CD4-positive, alpha-beta T cell treated with Interferon alpha-2 for 1 hour (primary cell): ENCODE data around the gene RNF2.
"Not testable (repeated sequence)": the region's sequence is repeated elsewhere in the genome, so short reads cannot be mapped to it uniquely, and the experiment has no call there.

ENCODE experiments used
- DNase-seq, 2 donors: peaks; one replicate each; pipeline ENCODE4 v3.0.0-alpha.2; 2020 to 2022

Gene RNF2

GRCh38 chr1:185044981-185045813 is at the start of gene RNF2:
Gene RNF2, plus strand, starts transcription at chr1:185045558. Its CDS starts 41,996 bp downstream, at chr1:185087554.
- DNase-seq, result peak; percentile 82 to 86

- not testable (repeated sequence) for DNase-seq
These were observed 45.4 kb upstream of the RNF2 start for GRCh38 chr1:184999974-185000373.

DNA sequence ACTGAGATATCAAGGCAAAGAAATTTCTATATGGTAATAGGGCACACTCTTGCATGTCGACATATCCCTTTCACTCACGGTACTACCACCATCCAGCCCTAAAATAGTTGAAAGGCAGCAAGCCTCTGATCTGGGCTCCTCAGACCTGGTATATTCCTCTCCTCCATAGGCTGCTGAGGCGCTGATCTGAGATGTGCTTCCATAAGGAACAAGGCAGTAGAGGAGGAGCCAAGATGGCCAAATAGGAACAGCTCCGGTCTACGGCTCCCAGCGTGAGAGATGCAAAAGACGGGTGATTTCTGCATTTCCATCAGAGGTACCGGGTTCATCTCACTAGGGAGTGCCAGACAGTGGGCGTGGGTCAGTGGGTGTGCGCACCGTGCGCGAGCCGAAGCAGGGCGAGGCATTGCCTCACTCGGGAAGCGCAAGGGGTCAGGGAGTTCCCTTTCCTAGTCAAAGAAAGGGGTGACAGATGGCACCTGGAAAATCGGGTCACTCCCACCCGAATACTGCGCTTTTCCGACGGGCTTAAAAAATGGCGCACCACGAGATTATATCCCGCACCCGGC is 44.0 kb upstream of the RNF2 start:
- not testable (repeated sequence) for DNase-seq

- no peak for DNase-seq
These were observed 36.5 kb upstream of the RNF2 start for GRCh38 chr1:185008838-185009237.

DNA sequence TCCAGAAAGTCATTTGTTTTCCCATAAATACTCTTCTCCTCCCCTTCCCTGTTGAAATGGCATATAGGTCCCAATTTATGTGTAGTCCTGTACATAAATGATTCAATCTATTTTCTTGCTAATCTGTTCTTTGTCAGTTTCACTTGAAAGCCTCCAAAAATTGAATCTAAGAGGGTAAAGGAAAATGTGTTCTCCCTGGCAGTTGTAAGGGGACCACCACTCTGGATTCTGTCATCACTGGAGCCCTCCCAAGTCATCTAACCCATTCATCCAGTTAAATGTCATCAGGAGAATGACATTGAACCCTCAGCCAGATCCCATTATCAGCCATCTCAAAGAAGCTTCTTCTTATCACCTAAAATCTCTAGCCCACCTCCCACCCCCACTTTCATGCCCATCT is 35.0 kb upstream of the RNF2 start:
- no peak for DNase-seq

DNA sequence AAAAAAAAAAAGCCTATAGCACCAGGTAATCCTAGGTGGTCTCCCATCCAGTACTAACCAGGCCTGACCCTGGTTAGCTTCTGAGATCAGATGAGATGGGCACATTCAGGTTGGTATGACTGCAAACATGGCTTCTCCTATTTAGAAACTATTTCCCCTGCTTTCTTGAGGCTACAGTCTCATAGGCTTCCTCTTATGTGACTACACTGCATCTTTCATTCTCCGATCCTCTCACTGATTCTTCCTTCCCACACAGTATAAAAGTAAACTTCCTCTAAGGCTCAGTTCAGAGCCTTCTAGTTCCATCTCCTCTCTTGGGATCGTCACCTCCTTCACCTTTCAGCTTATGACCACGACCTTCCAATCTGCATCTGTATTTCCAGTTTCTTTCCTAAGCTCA is 30.4 kb upstream of the RNF2 start:
- DNase-seq, result no peak

DNA sequence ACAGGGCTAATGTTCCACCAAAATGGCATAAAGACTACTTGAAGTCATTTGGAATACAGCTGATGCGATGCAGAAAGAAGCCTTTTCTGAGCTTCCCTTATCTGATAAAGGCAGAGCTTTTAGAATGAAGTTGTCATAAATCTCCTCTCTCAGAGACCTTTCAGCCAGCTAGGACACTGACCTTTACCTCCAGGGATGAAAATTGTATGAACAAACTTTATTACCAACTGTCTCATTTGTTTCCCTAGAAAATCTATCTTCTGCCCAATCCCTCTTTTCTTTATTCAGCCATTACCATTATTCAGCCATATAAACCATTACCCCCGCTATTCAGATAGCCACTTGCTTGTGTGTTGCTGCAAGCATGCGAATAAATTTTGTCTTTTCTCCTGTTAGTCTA is 29.7 kb upstream of the RNF2 start:
- no peak for DNase-seq

- DNase-seq, result no peak
These were observed 28.5 kb upstream of the RNF2 start for GRCh38 chr1:185016880-185017279.

GRCh38 chr1:185017338-185017737 is 28.0 kb upstream of the RNF2 start:
- DNase-seq, result peak in 1 of 2 donors; percentile 22

- DNase-seq, result no peak
These were observed 27.4 kb upstream of the RNF2 start for GRCh38 chr1:185017966-185018365.

DNA sequence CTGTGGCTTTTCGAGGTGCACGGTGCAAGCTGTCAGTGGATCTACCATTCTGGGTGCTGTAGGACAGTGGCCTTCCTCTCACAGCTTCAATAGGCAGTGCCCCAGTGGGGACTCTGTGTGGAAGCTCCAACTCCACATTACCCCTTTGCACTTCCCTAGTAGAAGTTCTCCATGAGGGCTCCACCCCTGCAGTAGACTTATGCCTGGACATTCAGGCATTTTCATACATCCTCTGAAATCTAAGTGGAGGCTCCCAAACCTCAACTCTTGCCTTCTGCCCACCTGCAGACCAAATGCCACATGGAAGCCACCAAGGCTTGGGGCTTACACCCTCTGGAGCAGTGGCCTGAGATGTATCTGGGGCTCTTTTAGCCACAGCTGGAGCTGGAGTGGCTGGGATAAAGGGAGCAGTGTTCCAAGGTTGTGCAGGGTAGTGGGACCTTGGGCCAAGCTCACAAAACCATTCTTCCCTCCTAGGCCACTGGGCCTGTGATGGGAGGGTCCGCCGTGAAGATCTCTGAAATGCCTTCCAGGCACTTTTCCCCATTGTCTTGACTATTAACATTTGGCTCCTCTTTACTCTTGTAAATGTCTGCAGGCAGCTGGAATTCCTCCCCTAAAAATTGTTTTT is 18.0 kb upstream of the RNF2 start:
- DNase-seq, result no peak

DNA sequence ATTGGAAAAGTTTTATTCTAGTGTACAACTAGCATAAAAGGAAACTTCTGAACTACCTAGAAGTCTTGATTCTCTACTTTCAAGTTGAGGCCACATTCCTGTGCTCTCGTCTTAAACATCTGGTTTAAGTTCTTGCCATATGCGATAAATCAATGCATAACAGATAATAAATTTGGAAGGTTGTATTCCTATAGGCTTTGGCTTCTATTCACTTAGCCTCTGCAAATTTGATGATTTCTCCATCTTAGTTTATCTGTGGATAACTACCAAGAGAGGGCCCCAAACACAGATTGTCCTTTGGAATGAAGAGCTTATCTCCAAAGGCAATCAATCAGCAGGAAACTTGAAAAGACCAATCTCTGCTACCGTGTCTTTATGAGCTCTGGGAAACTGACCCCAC is 11.7 kb upstream of the RNF2 start:
- no peak for DNase-seq

DNA sequence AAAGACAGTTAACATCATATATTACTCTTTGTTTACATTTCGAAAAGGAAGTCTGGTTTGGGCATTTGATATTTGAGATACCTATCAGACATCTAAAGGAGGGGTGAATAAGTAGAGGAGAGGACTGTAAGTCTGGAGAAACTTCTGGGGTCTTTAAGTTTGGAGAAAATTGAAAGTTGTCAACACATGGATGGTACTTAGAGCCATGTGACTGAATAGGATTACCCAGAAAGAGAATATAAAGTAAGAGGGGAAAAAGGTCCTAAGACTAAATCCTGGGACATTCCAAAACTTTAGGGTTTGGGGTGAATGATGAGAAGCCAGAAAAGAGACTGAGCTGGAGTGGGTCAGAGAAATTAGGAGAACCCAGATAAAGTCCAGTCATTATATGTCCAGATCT is 10.1 kb upstream of the RNF2 start:
- DNase-seq, result no peak

DNA sequence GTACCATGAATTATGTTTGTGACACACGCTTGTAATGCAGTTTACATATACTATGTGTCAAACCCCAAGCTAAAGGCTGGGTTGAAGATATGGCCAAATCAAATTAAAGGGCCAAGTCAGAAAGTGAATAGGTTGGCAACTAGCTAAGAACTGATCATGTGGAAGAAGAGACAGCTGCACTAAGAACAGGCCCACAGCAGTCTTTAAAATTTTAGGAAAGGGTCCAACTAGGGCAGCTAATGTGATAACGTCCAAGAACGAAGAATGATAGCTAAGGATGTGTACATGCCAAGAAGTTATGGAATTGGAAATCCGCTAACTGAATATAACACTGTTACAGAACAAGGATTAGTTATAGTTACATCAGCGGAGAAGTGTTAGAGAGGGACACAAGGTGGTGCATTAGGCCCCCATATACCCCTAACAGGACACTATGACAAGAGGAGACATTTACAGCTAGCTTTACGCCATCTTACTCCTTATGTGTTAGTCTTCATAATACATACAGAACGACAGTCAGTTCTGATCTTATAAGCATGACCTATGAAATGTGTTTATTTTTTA is 6.5 kb upstream of the RNF2 start:
- DNase-seq, result no peak

- no peak for DNase-seq
These were observed 5.5 kb upstream of the RNF2 start for GRCh38 chr1:185039726-185040407.

GRCh38 chr1:185040408-185040735 is 5.0 kb upstream of the RNF2 start:
- no peak for DNase-seq

GRCh38 chr1:185041742-185042141 is 3.6 kb upstream of the RNF2 start:
- DNase-seq, result no peak

- DNase-seq, result no peak
These were observed 2.6 kb upstream of the RNF2 start for GRCh38 chr1:185042737-185043136.

- DNase-seq, result no peak
These were observed 971 bp upstream of the RNF2 start for GRCh38 chr1:185044387-185044786.

GRCh38 chr1:185045814-185046492 is 595 bp downstream of the RNF2 start:
- peak in 1 of 2 donors; percentile 15 for DNase-seq

GRCh38 chr1:185046668-185047067 is 1.3 kb downstream of the RNF2 start:
- DNase-seq, result no peak

DNA sequence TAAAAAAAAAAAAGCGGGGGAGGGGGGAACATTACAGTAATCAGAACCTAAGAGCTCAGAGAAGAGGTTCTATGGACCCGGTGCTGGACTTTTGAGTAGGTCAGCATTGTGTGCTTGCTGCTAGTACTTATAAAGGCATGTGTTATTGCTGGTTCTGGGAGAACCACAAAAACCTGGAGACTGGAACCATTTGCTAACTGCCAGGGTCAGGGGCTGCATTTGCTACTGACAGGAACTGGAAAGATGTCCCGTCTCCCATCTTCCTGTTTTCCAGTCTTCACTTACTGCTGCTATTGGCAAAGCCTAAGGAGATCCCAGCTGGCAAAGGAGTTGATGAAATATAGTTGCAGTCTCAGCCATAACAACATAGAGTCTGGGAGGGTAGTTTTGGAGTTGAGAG is 4.3 kb downstream of the RNF2 start:
- DNase-seq, result no peak
